HCT116 (cell line): Measurements from ENCODE around the gene KRTAP6-1. TPM values are rescaled to one million over a fixed set of nuclear protein-coding genes. Genes with fewer than 3 reads are reported as not detected.

Experiments
- total RNA-seq: library from RNA; stranded (reverse); gene quantifications from one replicate; pipeline ENCODE4 v1.2.1, GENCODE V29; 2021; ENCODE audit not compliant: unreplicated experiment

The KRTAP6-1 gene
- total RNA-seq, 1 experiment from 2014 or later: not detected

Other genes with a start within 250 kb of the KRTAP6-1 start
- not detected for gene KRTAP13-2, start 241.7 kb downstream of the KRTAP6-1 start, total RNA-seq
- not detected for gene KRTAP13-1, start 217.9 kb downstream of the KRTAP6-1 start, total RNA-seq
- not detected for gene KRTAP13-3, start 188.0 kb downstream of the KRTAP6-1 start, total RNA-seq
- gene KRTAP13-4, start 183.7 kb downstream of the KRTAP6-1 start, total RNA-seq: not detected
- gene KRTAP15-1, start 173.7 kb downstream of the KRTAP6-1 start, total RNA-seq: not detected
- not detected for gene KRTAP19-1, start 133.6 kb downstream of the KRTAP6-1 start, total RNA-seq
- not detected for gene KRTAP19-2, start 126.5 kb downstream of the KRTAP6-1 start, total RNA-seq
- not detected for gene KRTAP19-3, start 121.9 kb downstream of the KRTAP6-1 start, total RNA-seq
- gene KRTAP19-4, start 116.8 kb downstream of the KRTAP6-1 start, total RNA-seq: not detected
- gene KRTAP19-5, start 111.8 kb downstream of the KRTAP6-1 start, total RNA-seq: not detected
- gene KRTAP19-6, start 72.1 kb downstream of the KRTAP6-1 start, total RNA-seq: not detected
- not detected for gene KRTAP19-7, start 52.6 kb downstream of the KRTAP6-1 start, total RNA-seq
- not detected for gene KRTAP22-2, start 23.5 kb downstream of the KRTAP6-1 start, total RNA-seq
- gene KRTAP6-3, start 21.5 kb downstream of the KRTAP6-1 start, total RNA-seq: not detected
- not detected for gene KRTAP6-2, start 15.0 kb downstream of the KRTAP6-1 start, total RNA-seq
- gene KRTAP22-1, start 12.8 kb downstream of the KRTAP6-1 start, total RNA-seq: not detected
- not detected for gene KRTAP20-1, start 2.5 kb upstream of the KRTAP6-1 start, total RNA-seq
- not detected for gene KRTAP20-4, start 6.7 kb upstream of the KRTAP6-1 start, total RNA-seq
- not detected for gene KRTAP20-2, start 21.3 kb upstream of the KRTAP6-1 start, total RNA-seq
- gene KRTAP20-3, start 28.9 kb upstream of the KRTAP6-1 start, total RNA-seq: not detected
- not detected for gene KRTAP21-3, start 104.8 kb upstream of the KRTAP6-1 start, total RNA-seq
- gene KRTAP21-2, start 133.3 kb upstream of the KRTAP6-1 start, total RNA-seq: not detected
- gene KRTAP21-1, start 141.5 kb upstream of the KRTAP6-1 start, total RNA-seq: not detected
- gene KRTAP8-1, start 199.3 kb upstream of the KRTAP6-1 start, total RNA-seq: not detected
- not detected for gene KRTAP7-1, start 215.8 kb upstream of the KRTAP6-1 start, total RNA-seq